ENCODE measurements around the gene IFNK.

IFNK gene

GRCh38 chr9:27510780-27511179 lies 13.3 kb upstream of the IFNK start:
- Histone ChIP-seq H3K9ac (ENCODE audit: insufficient read length, low read depth) (no peak overlapping the region), H3K4me3 (ENCODE audit: insufficient read length, low read depth) (no peak overlapping the region), H3K27me3 (ENCODE audit: insufficient read depth, insufficient read length) (no peaks in the 10 kb centered on the region), H3K9me3 (ENCODE audit: insufficient read depth, low read length) (no peaks in the 10 kb centered on the region), H3K36me3 (ENCODE audit: insufficient read depth, insufficient read length, low read length) (no peaks in the 10 kb centered on the region), H3K4me1 (ENCODE audit: insufficient read depth, insufficient read length) (no peaks in the 10 kb centered on the region)
- DNase-seq (ENCODE audit: low read depth, low spot score): no peak
- no peak for TF ChIP-seq ZNF274 (IDR thresholded peaks at IDR 0.05; ENCODE audit: low read depth, low read length)
- TF ChIP-seq YY1 (IDR thresholded peaks at IDR 0.05; ENCODE audit: insufficient read depth, insufficient read length): no peak
- no peak for TF ChIP-seq SUZ12 (IDR thresholded peaks at IDR 0.05; ENCODE audit: extremely low read depth, insufficient read depth, insufficient read length)

GRCh38 chr9:27511771-27512170 lies 12.3 kb upstream of the IFNK start:
- no peak overlapping the region for H3K9ac ChIP-seq (ENCODE audit: insufficient read length, low read depth)
- no peaks in the 10 kb centered on the region for H3K4me1 ChIP-seq (ENCODE audit: insufficient read depth, insufficient read length)

GRCh38 chr9:27514551-27514950 lies 9.5 kb upstream of the IFNK start:
- TF ChIP-seq YY1 (IDR thresholded peaks at IDR 0.05; ENCODE audit: insufficient read depth, insufficient read length): no peak
- no peak for TF ChIP-seq SUZ12 (IDR thresholded peaks at IDR 0.05; ENCODE audit: extremely low read depth, insufficient read depth, insufficient read length)
- no peak for TF ChIP-seq ZNF274 (IDR thresholded peaks at IDR 0.05; ENCODE audit: low read depth, low read length)
- no peaks in the 10 kb centered on the region for H3K4me1 ChIP-seq (ENCODE audit: insufficient read depth, insufficient read length)
- H3K27me3 ChIP-seq (ENCODE audit: insufficient read depth, insufficient read length): no peaks in the 10 kb centered on the region
- no peaks in the 10 kb centered on the region for H3K9me3 ChIP-seq (ENCODE audit: insufficient read depth, low read length)
- no peak for DNase-seq (ENCODE audit: low read depth, low spot score)
- no peak overlapping the region for H3K4me3 ChIP-seq (ENCODE audit: insufficient read length, low read depth)
- H3K9ac ChIP-seq (ENCODE audit: insufficient read length, low read depth): no peak overlapping the region
- H3K36me3 ChIP-seq (ENCODE audit: insufficient read depth, insufficient read length, low read length): no peaks in the 10 kb centered on the region

More at GRCh38 chr9:27511771-27512170, 12.3 kb upstream of the IFNK start:
- no peaks in the 10 kb centered on the region for H3K36me3 ChIP-seq (ENCODE audit: insufficient read depth, insufficient read length, low read length)
- H3K27me3 ChIP-seq (ENCODE audit: insufficient read depth, insufficient read length): no peaks in the 10 kb centered on the region
- TF ChIP-seq YY1 (IDR thresholded peaks at IDR 0.05; ENCODE audit: insufficient read depth, insufficient read length): no peak
- TF ChIP-seq ZNF274 (IDR thresholded peaks at IDR 0.05; ENCODE audit: low read depth, low read length): no peak
- no peak for TF ChIP-seq SUZ12 (IDR thresholded peaks at IDR 0.05; ENCODE audit: extremely low read depth, insufficient read depth, insufficient read length)
- no peak for DNase-seq (ENCODE audit: low read depth, low spot score)
- H3K9me3 ChIP-seq (ENCODE audit: insufficient read depth, low read length): no peaks in the 10 kb centered on the region
- H3K4me3 ChIP-seq (ENCODE audit: insufficient read length, low read depth): no peak overlapping the region

- Histone ChIP-seq H3K9ac (ENCODE audit: insufficient read length, low read depth) (no peak overlapping the region), H3K4me1 (ENCODE audit: insufficient read depth, insufficient read length) (no peaks in the 10 kb centered on the region), H3K9me3 (ENCODE audit: insufficient read depth, low read length) (no peaks in the 10 kb centered on the region), H3K27me3 (ENCODE audit: insufficient read depth, insufficient read length) (no peaks in the 10 kb centered on the region), H3K4me3 (ENCODE audit: insufficient read length, low read depth) (no peak overlapping the region), H3K36me3 (ENCODE audit: insufficient read depth, insufficient read length, low read length) (no peaks in the 10 kb centered on the region)
- DNase-seq (ENCODE audit: low read depth, low spot score): no peak
- TF ChIP-seq YY1 (IDR thresholded peaks at IDR 0.05; ENCODE audit: insufficient read depth, insufficient read length): no peak
- TF ChIP-seq ZNF274 (IDR thresholded peaks at IDR 0.05; ENCODE audit: low read depth, low read length): no peak
- TF ChIP-seq SUZ12 (IDR thresholded peaks at IDR 0.05; ENCODE audit: extremely low read depth, insufficient read depth, insufficient read length): no peak
Observed at GRCh38 chr9:27518006-27518405, 6.1 kb upstream of the IFNK start.

- no peak overlapping the region for H3K9ac ChIP-seq (ENCODE audit: insufficient read length, low read depth)
- DNase-seq (ENCODE audit: low read depth, low spot score): no peak
- no peaks in the 10 kb centered on the region for H3K27me3 ChIP-seq (ENCODE audit: insufficient read depth, insufficient read length)
- no peaks in the 10 kb centered on the region for H3K9me3 ChIP-seq (ENCODE audit: insufficient read depth, low read length)
- no peaks in the 10 kb centered on the region for H3K4me1 ChIP-seq (ENCODE audit: insufficient read depth, insufficient read length)
- H3K36me3 ChIP-seq (ENCODE audit: insufficient read depth, insufficient read length, low read length): no peaks in the 10 kb centered on the region
- no peak overlapping the region for H3K4me3 ChIP-seq (ENCODE audit: insufficient read length, low read depth)
- TF ChIP-seq SUZ12 (IDR thresholded peaks at IDR 0.05; ENCODE audit: extremely low read depth, insufficient read depth, insufficient read length) (no peak), ZNF274 (IDR thresholded peaks at IDR 0.05; ENCODE audit: low read depth, low read length) (no peak)
Observed at GRCh38 chr9:27518809-27519208, 5.3 kb upstream of the IFNK start.

- H3K4me1 ChIP-seq (ENCODE audit: insufficient read depth, insufficient read length): no peaks in the 10 kb centered on the region
- no peaks in the 10 kb centered on the region for H3K9me3 ChIP-seq (ENCODE audit: insufficient read depth, low read length)
- no peak overlapping the region for H3K9ac ChIP-seq (ENCODE audit: insufficient read length, low read depth)
- no peaks in the 10 kb centered on the region for H3K27me3 ChIP-seq (ENCODE audit: insufficient read depth, insufficient read length)
- no peak overlapping the region for H3K4me3 ChIP-seq (ENCODE audit: insufficient read length, low read depth)
- no peak for DNase-seq (ENCODE audit: low read depth, low spot score)
- no peak for TF ChIP-seq SUZ12 (IDR thresholded peaks at IDR 0.05; ENCODE audit: extremely low read depth, insufficient read depth, insufficient read length)
- TF ChIP-seq ZNF274 (IDR thresholded peaks at IDR 0.05; ENCODE audit: low read depth, low read length): no peak
- no peak for TF ChIP-seq YY1 (IDR thresholded peaks at IDR 0.05; ENCODE audit: insufficient read depth, insufficient read length)
- H3K36me3 ChIP-seq (ENCODE audit: insufficient read depth, insufficient read length, low read length): no peaks in the 10 kb centered on the region
Observed at GRCh38 chr9:27519466-27520465, 4.3 kb upstream of the IFNK start.

- H3K4me1 ChIP-seq (ENCODE audit: insufficient read depth, insufficient read length): no peaks in the 10 kb centered on the region
- H3K9me3 ChIP-seq (ENCODE audit: insufficient read depth, low read length): no peaks in the 10 kb centered on the region
- H3K36me3 ChIP-seq (ENCODE audit: insufficient read depth, insufficient read length, low read length): no peaks in the 10 kb centered on the region
- H3K9ac ChIP-seq (ENCODE audit: insufficient read length, low read depth): no peak overlapping the region
- DNase-seq (ENCODE audit: low read depth, low spot score): no peak
- H3K27me3 ChIP-seq (ENCODE audit: insufficient read depth, insufficient read length): no peaks in the 10 kb centered on the region
- no peak for TF ChIP-seq ZNF274 (IDR thresholded peaks at IDR 0.05; ENCODE audit: low read depth, low read length)
- TF ChIP-seq SUZ12 (IDR thresholded peaks at IDR 0.05; ENCODE audit: extremely low read depth, insufficient read depth, insufficient read length): no peak
- TF ChIP-seq YY1 (IDR thresholded peaks at IDR 0.05; ENCODE audit: insufficient read depth, insufficient read length): no peak
- H3K4me3 ChIP-seq (ENCODE audit: insufficient read length, low read depth): no peak overlapping the region
Observed at GRCh38 chr9:27520986-27521385, 3.1 kb upstream of the IFNK start.

Measured in NT2/D1 (cell line).